ENCODE data around the gene CELF6.

CELF6 gene

GRCh38 chr15:72358121-72358520 lies 38.2 kb upstream of the CELF6 start:
- no peak for DNase-seq (ENCODE audit: extremely low read depth, low read depth)
- TF ChIP-seq CTCF (IDR thresholded peaks at IDR 0.05; ENCODE audit: low read depth, low read length, missing control alignments), result no peak
- no peak overlapping the region for H3K4me3 ChIP-seq (replicated peaks; ENCODE audit: low read depth, low read length)

- no peak for TF ChIP-seq CTCF (IDR thresholded peaks at IDR 0.05; ENCODE audit: low read depth, low read length, missing control alignments)
- no peak overlapping the region for H3K4me3 ChIP-seq (replicated peaks; ENCODE audit: low read depth, low read length)
- DNase-seq (ENCODE audit: extremely low read depth, low read depth), result no peak
Measured at GRCh38 chr15:72354496-72354895, 34.5 kb upstream of the CELF6 start.

GRCh38 chr15:72353266-72353665 lies 33.3 kb upstream of the CELF6 start:
- no peak for DNase-seq (ENCODE audit: extremely low read depth, low read depth)
- TF ChIP-seq CTCF (IDR thresholded peaks at IDR 0.05; ENCODE audit: low read depth, low read length, missing control alignments), result no peak
- H3K4me3 ChIP-seq (replicated peaks; ENCODE audit: low read depth, low read length), result no peak overlapping the region

- no peak overlapping the region for H3K4me3 ChIP-seq (replicated peaks; ENCODE audit: low read depth, low read length)
- no peak for TF ChIP-seq CTCF (IDR thresholded peaks at IDR 0.05; ENCODE audit: low read depth, low read length, missing control alignments)
- no peak for DNase-seq (ENCODE audit: extremely low read depth, low read depth)
Measured at GRCh38 chr15:72345806-72346205, 25.8 kb upstream of the CELF6 start.

- TF ChIP-seq CTCF (IDR thresholded peaks at IDR 0.05; ENCODE audit: low read depth, low read length, missing control alignments), result no peak
- H3K4me3 ChIP-seq (replicated peaks; ENCODE audit: low read depth, low read length), result no peak overlapping the region
- no peak for DNase-seq (ENCODE audit: extremely low read depth, low read depth)
Measured at GRCh38 chr15:72345280-72345679, 25.3 kb upstream of the CELF6 start.

GRCh38 chr15:72344602-72345001 lies 24.6 kb upstream of the CELF6 start:
- H3K4me3 ChIP-seq (replicated peaks; ENCODE audit: low read depth, low read length), result no peak overlapping the region
- no peak for DNase-seq (ENCODE audit: extremely low read depth, low read depth)
- no peak for TF ChIP-seq CTCF (IDR thresholded peaks at IDR 0.05; ENCODE audit: low read depth, low read length, missing control alignments)

- H3K4me3 ChIP-seq (replicated peaks; ENCODE audit: low read depth, low read length), result no peak overlapping the region
- peak; percentile 43 for TF ChIP-seq CTCF (IDR thresholded peaks at IDR 0.05; ENCODE audit: low read depth, low read length, missing control alignments)
- DNase-seq (ENCODE audit: extremely low read depth, low read depth), result no peak
Measured at GRCh38 chr15:72342385-72342784, 22.4 kb upstream of the CELF6 start.

All from HFF-Myc (cell line).